ENCODE measurements around the gene CHPF.

GRCh38 chr2:219496825-219497494 lies 46.6 kb downstream of the CHPF start:
- TF ChIP-seq CTCF (IDR thresholded peaks at IDR 0.05; ENCODE audit: poor library complexity) (no peak), EZH2 (IDR thresholded peaks at IDR 0.05; ENCODE audit: borderline replicate concordance) (no peak)

All from hepatocyte (in vitro differentiated cells).